ENCODE measurements around the gene MC1R.
"Not testable (repeated sequence)": the region's sequence is repeated elsewhere in the genome, so short reads cannot be mapped to it uniquely, and the experiment has no call there.

DNA sequence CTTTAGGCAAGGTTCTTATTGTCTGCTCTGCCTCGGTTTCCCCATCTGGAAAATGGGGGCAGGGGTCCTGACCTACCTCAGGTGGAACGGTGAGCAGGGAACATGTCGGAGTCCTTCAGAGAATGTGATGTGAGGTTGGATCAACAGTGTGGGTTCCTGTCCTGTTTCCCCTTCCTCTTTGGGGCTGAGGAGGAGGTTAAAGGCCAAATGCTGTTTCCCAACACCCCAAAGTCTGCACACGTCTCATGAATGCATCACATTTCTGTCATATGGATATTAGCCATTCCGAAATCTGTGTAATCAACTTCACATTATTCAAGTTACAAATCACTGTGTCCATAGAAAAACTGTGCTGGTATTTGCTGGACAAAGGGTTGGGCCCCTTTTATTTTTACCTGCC is 48.8 kb downstream of the MC1R start:
- TF ChIP-seq POLR2A (IDR thresholded peaks at IDR 0.05; ENCODE audit: low read depth, low read length); TAF1 (IDR thresholded peaks at IDR 0.05; ENCODE audit: borderline replicate concordance, low read depth, low read length): not testable (repeated sequence)

Measured in GM12892 (cell line).